ENCODE results near the gene CAMTA1.

DNA sequence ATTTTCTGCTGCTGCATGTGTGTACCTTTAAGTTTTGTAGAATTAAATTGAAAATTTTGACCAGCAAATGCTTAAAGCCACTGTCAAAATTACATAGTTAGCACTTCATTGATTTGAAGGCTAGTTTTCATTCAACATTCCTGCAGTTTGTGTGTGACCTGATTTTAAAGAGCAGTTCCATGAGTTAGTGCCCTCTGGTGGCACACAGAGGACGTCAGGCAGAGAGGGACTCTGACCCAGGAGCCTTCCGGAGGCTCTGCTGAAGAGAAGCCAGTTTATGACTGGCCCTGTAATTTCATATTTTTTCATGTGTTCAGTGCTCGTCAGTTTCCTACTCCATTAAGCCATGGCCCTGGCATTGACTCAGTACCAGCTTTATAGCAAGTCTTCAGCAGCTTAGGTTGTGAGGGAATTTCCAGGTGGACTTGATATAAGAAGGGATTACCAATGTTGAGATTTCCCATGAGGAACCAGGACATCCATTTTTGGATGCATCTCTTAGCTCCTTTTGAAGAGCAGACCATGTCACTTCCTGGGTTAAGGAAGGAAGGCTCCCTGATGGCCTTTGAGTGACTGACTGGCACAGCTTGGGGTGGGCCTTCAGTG is 104.7 kb downstream of the CAMTA1 start:
- TF ChIP-seq, protein P1, sequence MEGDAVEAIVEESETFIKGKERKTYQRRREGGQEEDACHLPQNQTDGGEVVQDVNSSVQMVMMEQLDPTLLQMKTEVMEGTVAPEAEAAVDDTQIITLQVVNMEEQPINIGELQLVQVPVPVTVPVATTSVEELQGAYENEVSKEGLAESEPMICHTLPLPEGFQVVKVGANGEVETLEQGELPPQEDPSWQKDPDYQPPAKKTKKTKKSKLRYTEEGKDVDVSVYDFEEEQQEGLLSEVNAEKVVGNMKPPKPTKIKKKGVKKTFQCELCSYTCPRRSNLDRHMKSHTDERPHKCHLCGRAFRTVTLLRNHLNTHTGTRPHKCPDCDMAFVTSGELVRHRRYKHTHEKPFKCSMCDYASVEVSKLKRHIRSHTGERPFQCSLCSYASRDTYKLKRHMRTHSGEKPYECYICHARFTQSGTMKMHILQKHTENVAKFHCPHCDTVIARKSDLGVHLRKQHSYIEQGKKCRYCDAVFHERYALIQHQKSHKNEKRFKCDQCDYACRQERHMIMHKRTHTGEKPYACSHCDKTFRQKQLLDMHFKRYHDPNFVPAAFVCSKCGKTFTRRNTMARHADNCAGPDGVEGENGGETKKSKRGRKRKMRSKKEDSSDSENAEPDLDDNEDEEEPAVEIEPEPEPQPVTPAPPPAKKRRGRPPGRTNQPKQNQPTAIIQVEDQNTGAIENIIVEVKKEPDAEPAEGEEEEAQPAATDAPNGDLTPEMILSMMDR (IDR thresholded peaks at IDR 0.05), result peak in 5 of 7 experiments; percentile 53 to 72 (median 69)
- no peak for TF ChIP-seq POLR2A (IDR thresholded peaks at IDR 0.05)

All from stomach (tissue), 4 donors.